A673 (cell line): ENCODE results near the gene CCDC57. TPM values are rescaled to one million over a fixed set of nuclear protein-coding genes. Genes with fewer than 3 reads are reported as not detected.

ENCODE experiments used
- BruUV-seq: library from RNA; stranded (reverse); fragments of 400-500 nt; replicated peaks from 2 replicates; lab custom pipeline; 2021; lab: Mats Ljungman, UMichigan
- CTCF ChIA-PET: fragments of 300-600 bp; sonication (Branson Sonifier 250); formaldehyde crosslinking; loops from one replicate; lab custom pipeline; 2022; ENCODE audit warnings: antibody characterized with exemption; lab: Charles Lee
- POLR2A ChIA-PET: fragments of 300-600 bp; sonication (Branson Sonifier 250); formaldehyde crosslinking; loops from one replicate; lab custom pipeline; 2022; ENCODE audit warnings: antibody characterized with exemption; ENCODE audit not compliant: low non-redundant PET; lab: Charles Lee
- DNase-seq: peaks from one replicate; pipeline ENCODE4 v3.0.0-alpha.2; 2015; ENCODE audit warnings: low spot score
- H3K27ac ChIP-seq: fragments of 200-600 bp; sonication (generic); 2 replicates; pipeline ENCODE4 v1.5.1; 2016; ENCODE audit warnings: mixed run types, low read depth, mild to moderate bottlenecking, mixed read lengths, antibody characterized with exemption, low read length; ENCODE audit not compliant: poor library complexity, severe bottlenecking
- H3K27me3 ChIP-seq: fragments of 200-600 bp; sonication (generic); replicated peaks from 2 replicates; pipeline ENCODE4 v1.6.1; 2017; ENCODE audit warnings: mixed run types, low read depth, mild to moderate bottlenecking, mixed read lengths, antibody characterized with exemption, low read length; ENCODE audit not compliant: insufficient read depth, poor library complexity
- H3K36me3 ChIP-seq: fragments of 200-600 bp; sonication (generic); 2 replicates; pipeline ENCODE4 v1.6.1; 2016; ENCODE audit warnings: mixed run types, mild to moderate bottlenecking, mixed read lengths, antibody characterized with exemption, low read length; ENCODE audit not compliant: insufficient read depth, poor library complexity, severe bottlenecking
- H3K4me1 ChIP-seq: fragments of 200-600 bp; sonication (generic); 2 replicates; pipeline ENCODE4 v1.6.1; 2017; ENCODE audit warnings: mixed run types, mild to moderate bottlenecking, mixed read lengths, antibody characterized with exemption, low read length; ENCODE audit not compliant: insufficient read depth, poor library complexity, severe bottlenecking
- H3K4me3 ChIP-seq: fragments of 200-600 bp; sonication (generic); 2 replicates; pipeline ENCODE4 v1.5.1; 2016; ENCODE audit warnings: low read depth, mixed run types, mild to moderate bottlenecking, mixed read lengths, low read length; ENCODE audit not compliant: poor library complexity, severe bottlenecking
- H3K9me3 ChIP-seq: fragments of 200-600 bp; sonication (generic); 2 replicates; pipeline ENCODE4 v1.6.1; 2016; ENCODE audit warnings: mixed run types, low read depth, mild to moderate bottlenecking, mixed read lengths, antibody characterized with exemption, low read length; ENCODE audit not compliant: poor library complexity, severe bottlenecking
- CTCF ChIP-seq: fragments of 300-800, 200-600 bp; sonication (generic); conservative IDR thresholded peaks from 2 replicates; pipeline ENCODE4 v1.5.1; 2017; ENCODE audit warnings: low read depth, mild to moderate bottlenecking, antibody characterized with exemption, low read length, moderate library complexity, mixed read lengths
- EZH2 ChIP-seq: fragments of 200-600 bp; sonication (generic); IDR thresholded peaks from 2 replicates; pipeline ENCODE4 v1.6.1; 2017; ENCODE audit warnings: borderline replicate concordance, low read depth, mild to moderate bottlenecking, mixed read lengths, antibody characterized with exemption, low read length; ENCODE audit not compliant: poor library complexity, severe bottlenecking
- intact Hi-C: fragments of 100-400 bp; cut with micrococcal nuclease; formaldehyde crosslinking; loops from one replicate; pipeline ENCODE4 v1.10.0; 2022; ENCODE audit not compliant: unreplicated experiment
- total RNA-seq: library from RNA; stranded (reverse); gene quantifications from 2 replicates; pipeline ENCODE4 v1.2.3, GENCODE V29; 2021

CCDC57 gene
- total RNA-seq, 1 experiment from 2014 or later = 43.6 TPM

- DNase-seq = no peak
- no TSS peak for BruUV-seq
- no peaks in the 10 kb centered on the region for H3K27me3 ChIP-seq
- no peak overlapping the region for H3K4me3 ChIP-seq
- ChIA-PET POLR2A (no interaction called here), CTCF (no interaction called here)
- H3K4me1 ChIP-seq = peaks cover 54% of the 10 kb centered on the region
- H3K9me3 ChIP-seq = no peaks in the 10 kb centered on the region
- TF ChIP-seq CTCF = no peak
- TF ChIP-seq EZH2 = no peak
- peaks cover 96% of the 10 kb centered on the region for H3K36me3 ChIP-seq
- intact Hi-C loops = loop anchor here (10.0 kb wide), 1 partner anchor 166 kb away; the partner anchor contains the start of genes HEXD and OGFOD3
- H3K27ac ChIP-seq = peak overlapping the region; percentile 73
Observed at GRCh38 chr17:82248815-82249674, 36.4 kb upstream of the CCDC57 start.

GRCh38 chr17:82247856-82248671 lies 35.4 kb upstream of the CCDC57 start:
- Histone ChIP-seq H3K4me1 (peaks cover 60% of the 10 kb centered on the region), H3K27me3 (no peaks in the 10 kb centered on the region), H3K36me3 (peaks cover 99% of the 10 kb centered on the region), H3K27ac (peak overlapping the region; percentile 73), H3K9me3 (no peaks in the 10 kb centered on the region), H3K4me3 (no peak overlapping the region)
- peak; percentile 46 for DNase-seq
- TF ChIP-seq CTCF = no peak
- no peak for TF ChIP-seq EZH2
- ChIA-PET CTCF (no interaction called here), POLR2A (no interaction called here)
- no TSS peak for BruUV-seq
- intact Hi-C loops = loop anchor here (10.0 kb wide), 1 partner anchor 167 kb away; the partner anchor contains the start of genes HEXD and OGFOD3

- TF ChIP-seq EZH2 (no peak), CTCF (no peak)
- H3K4me3 ChIP-seq = no peak overlapping the region
- peak overlapping the region; percentile 73 for H3K27ac ChIP-seq
- H3K36me3 ChIP-seq = peaks cover 99% of the 10 kb centered on the region
- ChIA-PET CTCF (interaction anchor here (1.3 kb wide), 1 partner anchor 10 kb away, joined by 10 read pairs; no protein-coding TSS in a partner anchor), POLR2A (interaction anchor here (0.6 kb wide), 1 partner anchor 29 kb away, joined by 6 read pairs; no protein-coding TSS in a partner anchor)
- no peak for DNase-seq
- H3K27me3 ChIP-seq = no peaks in the 10 kb centered on the region
- H3K4me1 ChIP-seq = peaks cover 67% of the 10 kb centered on the region
- no peaks in the 10 kb centered on the region for H3K9me3 ChIP-seq
- no TSS peak for BruUV-seq
- intact Hi-C loops = loop anchor here (10.0 kb wide), 1 partner anchor 167 kb away; the partner anchor contains the start of genes HEXD and OGFOD3
Observed at GRCh38 chr17:82247182-82247823, 34.7 kb upstream of the CCDC57 start.
